DMS79 treated with DMSO at 0.1 percent for 48 hours (cell line): ENCODE results near the gene RTBDN.
"Not testable (repeated sequence)": the region's sequence is repeated elsewhere in the genome, so short reads cannot be mapped to it uniquely, and the experiment has no call there.

Experiments
- DNase-seq: peaks from one replicate; lab custom pipeline; 2025; lab: John Stamatoyannopoulos, UW

The RTBDN gene

DNA sequence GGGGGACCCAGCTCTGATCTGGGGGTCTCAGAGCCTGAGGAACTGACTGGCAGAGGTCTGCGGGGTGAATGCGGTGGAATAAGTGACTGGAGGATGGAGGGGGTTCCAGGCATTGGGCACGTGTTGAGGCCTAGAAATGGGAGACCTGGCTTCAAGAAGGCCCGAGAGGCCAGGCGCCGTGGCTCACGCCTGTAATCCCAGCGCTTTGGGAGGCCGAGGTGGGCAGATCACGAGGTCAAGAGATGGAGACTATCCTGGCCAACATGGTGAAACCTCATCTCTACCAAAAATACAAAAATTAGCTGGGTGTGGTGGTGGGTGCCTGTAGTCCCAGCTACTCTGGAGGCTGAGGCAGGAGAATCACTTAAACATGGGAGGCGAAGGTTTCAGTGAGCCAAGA lies 16.6 kb downstream of the RTBDN start:
- DNase-seq, result not testable (repeated sequence)

DNA sequence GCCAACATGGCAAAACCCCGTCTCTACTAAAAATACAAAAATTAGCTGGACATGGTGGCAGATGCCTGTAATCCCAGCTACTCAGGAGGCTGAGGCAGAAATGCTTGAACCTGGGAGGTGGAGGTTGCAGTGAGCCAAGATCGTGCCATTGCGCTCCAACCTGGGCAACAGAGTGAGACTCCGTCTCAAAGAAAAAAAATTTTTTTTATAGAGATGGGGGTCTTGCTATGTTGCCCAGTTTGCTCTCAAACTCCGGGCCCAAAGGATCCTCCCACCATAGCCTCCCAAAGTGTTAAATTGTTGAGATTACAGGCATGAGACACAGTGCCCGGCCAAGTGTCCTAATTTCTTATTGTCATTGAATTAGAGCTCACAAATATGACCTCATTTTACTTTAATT lies 17.2 kb downstream of the RTBDN start:
- DNase-seq, result not testable (repeated sequence)

DNA sequence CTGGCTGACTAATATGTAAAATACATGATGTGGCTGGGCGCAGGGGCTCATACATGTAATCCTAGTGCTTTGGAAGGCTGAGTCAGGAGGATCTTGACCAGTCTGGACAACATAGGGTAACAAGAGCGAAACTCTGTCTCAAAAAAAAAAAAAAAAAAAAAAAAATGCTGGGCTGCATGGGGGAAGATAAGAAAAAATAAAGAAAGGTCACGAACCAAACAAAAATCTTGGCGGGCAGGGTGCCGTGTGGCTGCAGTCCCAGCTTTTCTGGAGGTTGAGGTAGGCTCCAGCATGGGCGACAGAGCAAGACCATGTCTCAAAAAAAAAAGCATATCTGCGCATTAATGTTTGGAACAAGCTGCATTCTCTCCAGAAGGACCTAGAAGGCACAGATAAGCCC lies 19.3 kb downstream of the RTBDN start:
- no peak for DNase-seq

DNA sequence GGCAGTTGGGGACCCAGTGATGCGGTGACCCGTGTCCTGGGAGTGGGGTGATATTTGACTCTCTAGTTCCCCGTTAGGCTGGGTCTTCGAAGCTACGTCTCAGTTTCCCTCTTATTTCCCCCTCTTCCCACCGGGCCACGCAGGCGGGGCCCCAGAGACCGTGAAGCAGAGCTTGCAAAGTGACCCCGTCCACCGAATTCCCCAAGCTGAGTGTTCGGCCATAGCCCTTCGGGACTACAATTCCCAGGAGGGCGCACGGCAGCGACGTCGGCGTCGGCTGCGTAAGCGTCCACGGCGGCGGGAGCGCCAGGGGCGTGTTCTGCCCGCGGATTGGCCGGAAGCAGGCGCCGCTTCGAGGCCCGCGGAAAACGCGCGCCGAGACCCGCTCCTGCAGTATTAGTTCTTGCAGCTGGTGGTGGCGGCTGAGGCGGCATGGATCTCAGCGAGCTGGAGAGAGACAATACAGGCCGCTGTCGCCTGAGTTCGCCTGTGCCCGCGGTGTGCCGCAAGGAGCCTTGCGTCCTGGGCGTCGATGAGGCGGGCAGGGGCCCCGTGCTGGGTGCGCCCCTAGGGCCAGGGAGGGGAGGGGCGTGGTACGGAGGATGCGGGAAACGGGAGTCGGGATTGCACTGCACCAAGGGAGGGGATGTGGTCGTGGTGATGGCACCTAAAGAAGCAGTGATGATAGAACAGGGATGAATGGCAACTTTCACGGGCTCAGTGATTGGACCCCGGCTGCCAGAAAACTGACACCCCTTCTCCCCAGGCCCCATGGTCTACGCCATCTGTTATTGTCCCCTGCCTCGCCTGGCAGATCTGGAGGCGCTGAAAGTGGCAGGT lies 27.9 kb downstream of the RTBDN start, which contains the start of gene RNASEH2A:
Gene RNASEH2A (plus strand): TSS at position 343 of the 840 bp plus-strand sequence. CDS start 90 bp downstream, at position 433.
- DNase-seq, result peak; percentile 90

DNA sequence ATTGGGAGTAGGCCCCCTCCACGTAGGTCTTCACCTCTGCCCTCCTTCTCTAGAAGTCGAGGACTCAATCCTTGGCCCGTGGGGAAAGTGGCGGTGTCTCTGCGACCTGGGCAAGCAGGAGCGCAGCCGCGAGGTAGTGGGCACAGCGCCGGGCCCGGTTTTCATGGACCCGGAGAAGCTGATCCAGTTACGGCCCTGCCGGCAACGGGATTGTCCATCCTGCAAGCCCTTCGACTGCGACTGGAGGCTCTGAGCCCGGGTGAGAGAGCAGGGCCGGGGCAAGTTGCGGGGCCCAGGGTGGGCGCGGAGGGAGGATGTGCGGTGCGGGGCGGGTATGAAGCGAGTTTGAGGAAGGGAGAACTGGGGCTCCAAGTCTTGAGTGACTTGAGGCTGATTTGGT lies 30.3 kb downstream of the RTBDN start:
- no peak for DNase-seq

DNA sequence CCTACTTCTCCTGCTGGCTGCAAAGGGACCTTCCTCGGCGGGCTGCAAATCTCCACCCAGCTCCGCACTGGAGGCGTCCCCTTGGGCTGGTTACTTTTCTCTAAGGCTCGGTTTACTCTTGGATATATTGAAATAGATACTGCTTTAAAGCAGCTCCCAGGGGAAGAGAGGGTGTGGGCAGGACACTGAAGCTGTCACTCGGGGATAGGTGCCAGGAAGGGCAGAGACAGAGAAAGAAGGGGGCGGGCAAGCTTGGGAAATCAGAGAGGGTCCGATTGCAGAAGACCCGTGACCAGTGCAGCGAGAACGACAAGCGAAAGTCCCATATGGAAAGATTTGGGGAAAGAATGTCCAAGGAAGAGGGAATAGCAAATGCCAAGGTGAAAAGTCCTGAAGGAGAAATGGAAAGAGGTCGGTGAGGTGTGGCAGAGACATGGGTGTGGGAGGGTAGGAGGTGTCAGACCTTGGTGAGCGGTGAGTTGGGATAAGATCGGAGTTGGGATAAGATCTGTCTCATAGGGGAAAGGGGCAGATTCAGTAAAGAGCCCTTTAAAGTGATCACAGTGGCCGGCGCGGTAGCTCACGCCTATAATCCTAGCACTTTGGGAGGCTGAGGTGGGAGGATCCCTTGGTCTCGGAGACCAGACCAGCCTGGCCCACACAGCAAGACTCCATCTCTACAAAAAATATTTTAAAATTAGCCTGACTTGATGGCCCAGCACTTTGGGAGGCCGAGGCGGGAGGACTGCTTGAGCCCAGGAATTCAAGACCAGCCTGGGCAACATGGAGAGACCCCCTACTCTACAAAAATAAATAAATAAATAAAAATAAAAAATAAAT lies 31.9 kb downstream of the RTBDN start:
- DNase-seq, result no peak

DNA sequence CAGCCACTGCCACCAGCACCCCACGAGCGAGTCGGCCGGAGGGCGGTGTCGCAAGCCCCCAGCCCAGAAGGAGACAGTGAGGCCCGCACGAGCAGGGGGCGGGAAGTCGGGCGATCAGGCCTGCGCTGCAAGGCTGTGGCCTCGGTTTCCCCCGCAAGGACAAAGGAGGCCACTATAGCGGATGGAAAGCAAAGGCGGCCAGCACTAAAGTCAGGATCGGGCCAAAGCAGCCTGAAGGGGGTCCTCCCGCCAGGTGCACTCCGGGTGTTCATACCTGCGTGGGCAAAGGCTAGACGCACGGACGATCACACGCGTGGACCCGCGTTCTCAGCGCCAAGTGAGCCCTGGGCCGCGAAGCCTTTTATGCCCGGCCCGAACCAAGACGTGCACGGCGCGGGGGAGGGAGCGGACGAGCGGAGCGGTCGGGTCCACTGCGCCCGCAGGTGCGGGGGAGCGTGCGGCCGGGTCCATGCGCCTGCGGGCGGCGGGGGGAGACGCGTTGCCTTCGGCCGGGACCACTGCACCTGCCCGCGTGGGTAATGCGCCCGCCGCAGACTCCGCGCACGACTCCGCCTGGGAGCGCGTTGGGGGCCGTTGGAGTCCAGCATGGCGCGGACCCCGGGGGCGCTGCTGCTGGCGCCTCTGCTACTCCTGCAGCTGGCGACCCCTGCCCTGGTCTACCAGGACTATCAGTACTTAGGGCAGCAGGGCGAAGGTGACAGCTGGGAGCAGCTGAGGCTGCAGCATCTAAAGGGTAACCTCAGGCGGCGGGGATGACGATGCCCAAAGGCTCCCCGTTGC lies 32.7 kb downstream of the RTBDN start, which contains the start of the genes PRDX2 and THSD8:
Gene PRDX2 (minus strand): TSS at position 335 of the 801 bp plus-strand sequence. CDS start 539 bp downstream, outside the sequence.
Gene THSD8 (plus strand): TSS at position 604 of the 801 bp plus-strand sequence. CDS start 3 bp downstream, at position 607.
- peak; percentile 85 for DNase-seq

DNA sequence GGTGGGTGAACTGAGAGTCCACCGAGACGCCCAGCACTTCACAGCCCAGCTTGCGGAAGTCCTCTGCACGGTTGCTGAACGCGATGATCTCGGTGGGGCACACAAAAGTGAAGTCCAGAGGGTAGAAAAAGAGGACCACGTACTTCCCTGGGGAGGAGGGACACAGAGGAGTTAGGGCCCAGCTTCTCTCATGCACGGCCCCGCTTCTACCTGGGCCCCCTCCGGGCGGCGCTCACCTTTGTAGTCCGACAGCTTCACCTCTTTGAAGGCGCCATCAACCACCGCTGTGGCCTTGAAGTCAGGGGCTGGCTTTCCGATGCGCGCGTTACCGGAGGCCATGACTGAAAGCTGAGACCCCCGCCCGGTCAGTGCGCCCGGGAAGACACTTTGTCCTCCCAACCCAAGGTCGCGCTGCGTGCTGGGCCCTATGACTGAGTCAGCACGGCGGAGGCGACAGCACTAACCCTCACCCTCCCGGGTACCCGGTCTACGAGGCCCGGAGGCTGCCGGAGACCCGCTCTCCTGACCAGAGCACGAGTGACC lies 33.4 kb downstream of the RTBDN start:
- peak; percentile 8 for DNase-seq

DNA sequence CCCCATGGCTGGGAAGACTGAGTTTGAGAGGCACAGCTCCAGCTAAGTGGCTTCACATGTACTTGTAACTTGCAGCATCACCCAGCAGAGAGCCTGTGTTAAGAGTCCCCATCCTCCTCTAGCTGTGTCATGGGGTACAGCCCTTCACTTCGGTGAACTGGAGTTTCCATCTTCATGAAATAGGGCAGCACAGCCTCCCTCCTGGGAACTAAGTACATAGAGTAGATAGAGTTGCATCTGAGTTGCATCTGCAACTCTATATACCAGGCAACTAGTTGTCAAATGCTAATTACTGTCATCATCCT lies 34.0 kb downstream of the RTBDN start:
- DNase-seq, result no peak

DNA sequence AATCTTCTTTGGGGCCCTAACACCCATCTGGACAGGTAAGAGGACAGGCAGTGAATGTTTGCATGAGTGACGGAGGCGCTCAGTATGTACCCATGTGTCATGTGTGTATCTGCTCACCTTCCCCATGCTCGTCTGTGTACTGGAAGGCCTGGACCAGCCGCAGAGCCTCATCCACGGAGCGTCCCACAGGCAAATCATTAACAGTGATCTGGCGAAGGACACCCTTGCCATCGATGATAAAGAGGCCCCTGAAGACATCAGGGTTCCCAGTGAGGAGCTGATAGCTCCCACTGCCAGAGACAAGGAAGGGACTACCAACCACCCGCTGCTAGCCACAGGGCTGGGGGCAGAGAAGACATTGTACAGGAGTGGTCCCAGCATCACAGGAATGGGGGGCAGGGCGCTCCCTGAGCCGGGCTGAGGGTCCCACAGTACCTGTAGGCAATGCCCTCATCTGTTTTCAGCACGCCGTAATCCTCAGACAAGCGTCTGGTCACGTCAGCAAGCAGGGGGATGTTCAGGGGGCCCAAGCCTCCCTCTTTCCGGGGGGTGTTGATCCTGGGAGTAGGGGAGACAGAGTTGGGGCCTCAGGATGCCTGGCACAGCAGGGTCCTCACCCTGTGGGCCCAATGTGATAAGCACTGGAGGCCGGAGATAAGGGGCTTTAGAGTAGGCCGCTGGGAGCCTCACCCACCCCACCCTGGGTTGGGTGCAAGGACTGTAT lies 34.5 kb downstream of the RTBDN start:
- DNase-seq, result no peak

DNA sequence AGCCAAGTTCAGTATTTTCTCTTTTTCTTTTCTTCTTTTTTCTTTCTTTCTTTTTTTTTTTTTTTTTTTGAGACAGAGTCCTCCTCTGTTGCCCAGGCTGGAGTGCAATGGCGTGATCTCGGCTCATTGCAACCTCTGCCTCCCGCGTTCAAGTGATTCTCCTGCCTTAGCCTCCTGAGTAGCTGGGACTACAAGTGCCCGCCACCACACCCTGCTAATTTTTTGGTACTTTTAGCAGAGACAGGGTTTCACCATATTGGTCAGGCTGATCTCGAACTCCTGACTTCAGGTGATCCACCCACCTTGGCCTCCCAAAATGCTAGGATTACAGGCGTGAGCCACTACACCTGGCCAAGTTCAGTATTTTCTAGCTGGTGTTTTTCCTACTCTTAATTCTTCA lies 36.8 kb downstream of the RTBDN start:
- not testable (repeated sequence) for DNase-seq

DNA sequence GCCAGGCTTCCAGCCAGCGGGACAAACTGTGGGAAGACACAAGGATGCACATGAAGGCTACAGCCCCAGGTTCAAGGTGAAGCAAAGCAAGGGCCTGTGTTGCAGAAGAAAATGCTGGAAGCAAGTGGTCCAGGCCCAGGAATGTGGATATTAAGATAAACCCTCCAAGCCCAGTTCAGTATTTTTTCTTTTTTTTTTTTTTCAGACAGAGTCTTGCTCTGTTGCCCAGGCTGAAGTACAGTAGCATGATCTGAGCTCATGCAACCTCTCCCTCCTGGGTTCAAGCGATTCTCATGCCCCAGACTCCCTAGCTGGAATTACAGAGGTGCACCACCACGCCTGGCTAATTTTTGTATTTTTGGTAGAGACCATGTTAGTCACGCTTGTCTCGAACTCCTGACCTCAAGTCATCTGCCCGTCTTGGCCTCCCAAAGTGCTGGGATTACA lies 37.2 kb downstream of the RTBDN start:
- no peak for DNase-seq

DNA sequence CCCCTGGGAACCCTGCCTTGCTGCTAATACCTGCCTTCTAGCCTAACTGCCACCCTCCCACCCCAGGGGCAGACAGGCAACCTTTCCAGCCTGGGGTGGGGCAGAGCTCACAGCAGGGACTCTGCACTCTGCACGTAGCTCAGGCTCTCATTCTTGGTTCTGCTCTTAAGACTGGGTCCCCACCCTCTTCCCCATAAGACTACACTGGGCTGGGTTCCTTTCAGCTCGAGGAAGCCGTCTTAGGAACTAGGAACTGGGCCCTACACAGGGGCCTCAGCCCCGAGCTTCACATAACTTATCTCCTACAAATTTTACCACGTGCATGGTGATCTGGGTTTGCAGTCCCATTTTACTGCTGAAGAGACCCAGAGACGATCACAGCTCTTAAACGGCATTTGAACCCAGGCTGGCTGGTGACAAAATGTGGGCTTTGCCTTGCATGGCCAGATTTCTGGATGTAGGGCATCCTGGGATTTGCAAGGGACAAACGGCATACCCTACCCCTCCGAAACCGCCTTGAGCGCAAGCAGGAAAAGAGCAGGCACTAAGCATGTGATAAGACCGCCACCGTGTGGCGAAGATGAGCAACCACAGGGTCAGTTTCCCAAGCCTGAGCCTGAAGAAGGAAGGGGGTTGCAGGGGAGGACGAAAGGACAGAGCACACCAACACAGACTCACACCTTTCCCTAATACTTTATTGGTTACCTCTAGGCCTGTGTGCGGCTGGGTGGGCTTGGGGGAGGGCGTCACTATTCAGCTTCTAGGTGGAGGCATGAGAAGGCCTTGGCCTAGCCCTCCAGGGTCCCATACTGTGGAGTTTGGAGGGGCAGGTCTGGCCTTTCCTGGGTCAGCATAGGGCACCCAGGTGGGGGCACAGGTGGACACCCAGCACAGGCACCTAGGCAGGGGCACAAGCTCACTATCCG lies 38.0 kb downstream of the RTBDN start:
- peak; percentile 88 for DNase-seq

DNA sequence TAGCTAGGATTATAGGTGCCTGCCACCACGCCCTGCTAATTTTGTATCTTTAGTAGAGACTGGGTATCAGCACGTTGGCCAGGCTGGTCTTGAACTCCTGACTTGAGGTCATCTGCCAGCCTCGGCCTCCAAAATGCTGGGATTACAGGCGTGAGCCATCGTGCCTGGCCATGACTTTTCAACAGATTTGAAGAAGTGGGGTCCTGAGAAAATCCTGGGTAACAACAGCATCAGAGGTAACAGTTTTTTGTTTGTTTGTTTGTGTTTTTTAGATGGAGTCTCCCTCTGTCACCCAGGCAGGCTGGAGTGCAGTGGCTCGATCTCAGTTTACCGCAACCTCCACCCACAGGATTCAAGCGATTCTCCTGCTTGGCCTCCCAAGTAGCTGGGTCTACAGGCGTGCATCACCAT lies 39.4 kb downstream of the RTBDN start:
- DNase-seq, result no peak

DNA sequence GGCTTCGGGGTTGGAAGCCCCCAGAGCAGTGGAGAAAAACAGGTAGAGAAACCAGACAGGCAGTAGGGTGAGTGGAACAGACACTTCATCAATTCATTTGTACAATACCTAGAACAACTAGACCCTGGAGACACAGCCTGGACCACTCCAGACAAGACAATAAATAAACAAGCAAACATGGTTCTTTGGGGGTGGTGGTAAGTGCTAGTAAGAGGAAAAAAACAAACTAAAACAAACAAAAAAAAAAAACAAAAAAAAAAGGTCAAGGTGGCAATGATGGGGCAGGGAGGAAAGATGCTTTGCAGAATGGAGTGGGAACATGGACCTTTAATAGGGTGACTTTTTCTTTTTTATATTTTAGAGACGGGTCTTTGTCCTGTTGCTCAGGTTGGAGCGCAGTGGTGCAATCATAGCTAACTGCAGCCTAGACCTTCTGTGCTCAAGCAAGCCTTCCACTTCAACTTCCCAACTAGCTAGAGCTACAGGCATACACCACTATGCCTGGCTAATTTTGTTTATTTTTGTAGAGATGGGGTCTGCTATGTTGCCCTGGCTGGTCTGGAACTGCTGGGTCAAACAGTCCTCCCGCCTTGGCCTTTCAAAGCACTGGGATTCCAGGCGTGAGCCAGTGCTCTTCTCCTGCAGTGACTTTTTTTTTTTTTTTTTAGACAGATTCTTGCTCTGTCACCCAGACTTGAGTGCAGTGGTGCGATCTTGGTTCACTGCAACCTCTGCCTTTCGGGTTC lies 40.0 kb downstream of the RTBDN start:
- DNase-seq, result peak; percentile 25

DNA sequence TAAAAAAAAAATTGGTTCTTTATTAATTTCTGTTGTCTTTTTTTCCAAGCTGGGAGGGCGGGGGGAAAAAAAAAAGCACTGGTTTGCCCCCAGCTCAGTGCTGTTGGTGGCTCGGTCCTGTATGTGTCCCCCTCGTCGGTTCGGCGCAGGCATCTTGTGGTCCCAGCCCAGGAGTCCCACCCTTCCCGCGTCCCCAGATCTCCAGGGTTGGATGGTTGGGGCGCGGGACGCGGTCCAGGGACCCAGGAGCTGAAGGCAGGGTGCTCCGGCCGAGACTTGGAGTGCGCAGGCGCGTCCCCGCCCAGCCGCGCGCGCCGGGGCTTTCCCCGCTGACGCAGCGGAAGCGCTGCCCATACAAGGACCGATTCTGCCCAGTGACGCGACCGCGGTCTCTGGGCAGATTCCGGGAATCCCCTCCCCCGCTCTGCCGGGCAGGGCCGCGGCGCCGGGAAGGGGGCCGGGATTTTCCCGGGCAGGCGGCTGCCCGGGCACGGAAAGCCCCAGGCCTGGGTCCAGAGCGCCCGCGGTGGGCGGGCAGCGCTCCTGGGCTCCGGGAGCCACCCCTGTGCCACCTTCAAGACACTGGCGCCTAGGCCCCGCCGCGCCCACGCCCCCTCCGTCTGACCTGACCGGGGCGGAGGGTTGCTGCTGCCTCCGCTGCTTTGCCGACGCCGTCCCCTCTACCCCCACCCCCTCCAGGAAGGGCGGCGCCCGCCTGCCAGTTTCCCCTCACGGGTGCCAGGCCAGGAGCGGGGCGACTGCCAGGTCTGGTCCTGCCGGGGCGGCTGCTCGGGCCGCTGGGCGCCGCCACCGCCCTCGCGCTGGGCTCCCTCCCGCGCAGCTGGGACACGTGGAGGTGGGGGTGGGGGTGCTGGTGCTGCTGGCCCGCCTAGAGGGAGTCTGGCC lies 40.8 kb downstream of the RTBDN start:
- DNase-seq, result peak; percentile 91

DNA sequence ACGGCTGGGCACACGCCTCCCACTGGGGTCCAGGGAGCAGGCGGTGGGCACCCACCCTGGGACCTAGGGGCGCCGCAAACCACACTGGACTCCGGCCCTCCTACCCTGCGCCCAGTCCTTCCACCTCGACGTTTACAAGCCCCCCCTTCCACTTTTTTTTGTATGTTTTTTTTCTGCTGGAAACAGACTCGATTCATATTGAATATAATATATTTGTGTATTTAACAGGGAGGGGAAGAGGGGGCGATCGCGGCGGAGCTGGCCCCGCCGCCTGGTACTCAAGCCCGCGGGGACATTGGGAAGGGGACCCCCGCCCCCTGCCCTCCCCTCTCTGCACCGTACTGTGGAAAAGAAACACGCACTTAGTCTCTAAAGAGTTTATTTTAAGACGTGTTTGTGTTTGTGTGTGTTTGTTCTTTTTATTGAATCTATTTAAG lies 41.5 kb downstream of the RTBDN start:
- DNase-seq, result peak; percentile 47
